ENCODE measurements around the gene SYNGR4. TPM values are rescaled to one million over a fixed set of nuclear protein-coding genes. Genes with fewer than 3 reads are reported as not detected.

Gene SYNGR4
- total and polyA plus RNA-seq, 5 donors from 2014 or later = not detected

GRCh38 chr19:48333467-48334384 is 30.4 kb upstream of the SYNGR4 start:
- peak overlapping the region; percentile 97 to 99 (median 98) for H3K27ac Mint-ChIP-seq
- H3K36me3 Mint-ChIP-seq = peaks cover 19% of the 10 kb centered on the region
- Histone ChIP-seq H3K27me3 (ENCODE audit: control insufficient read depth, insufficient read depth, low read length) (no peaks in the 10 kb centered on the region), H3K27ac (ENCODE audit: insufficient read depth, low read length, poor library complexity, severe bottlenecking) (peak overlapping the region; percentile 98), H3K36me3 (ENCODE audit: control insufficient read depth, insufficient read depth, low read length) (peaks cover 10% of the 10 kb centered on the region), H3K4me3 (ENCODE audit: low read depth, low read length) (peak overlapping the region; percentile 84), H3K4me1 (ENCODE audit: control insufficient read depth, insufficient read depth, low read length, poor library complexity, severe bottlenecking) (peaks cover 53% of the 10 kb centered on the region), H3K9me3 (ENCODE audit: control insufficient read depth in 2 of 2, low read length in 2 of 2) (no peaks in the 10 kb centered on the region)
- H3K27me3 Mint-ChIP-seq = no peaks in the 10 kb centered on the region
- DNase-seq = peak; percentile 88 to 97 (median 93)
- H3K4me1 Mint-ChIP-seq = peaks cover 9 to 50% (median 30%) of the 10 kb centered on the region in 4 donors
- no peaks in the 10 kb centered on the region for H3K9me3 Mint-ChIP-seq
- H3K4me3 Mint-ChIP-seq = peak overlapping the region; percentile 94 to 97 (median 94)
- ATAC-seq (ENCODE audit: low read depth in 2 of 2) = peak; percentile 62 to 68

GRCh38 chr19:48338253-48338755 is 25.9 kb upstream of the SYNGR4 start:
- no peaks in the 10 kb centered on the region for H3K27me3 ChIP-seq (ENCODE audit: control insufficient read depth, insufficient read depth, low read length)
- Mint-ChIP-seq H3K27me3 (no peaks in the 10 kb centered on the region), H3K4me3 (no peak overlapping the region), H3K36me3 (peaks cover 9% of the 10 kb centered on the region), H3K9me3 (no peaks in the 10 kb centered on the region), H3K4me1 (peaks cover 0 to 11% (median 6%) of the 10 kb centered on the region in 4 donors), H3K27ac (no peak overlapping the region)
- ATAC-seq (ENCODE audit: low read depth in 2 of 2) = no peak
- H3K36me3 ChIP-seq (ENCODE audit: control insufficient read depth, insufficient read depth, low read length) = peaks cover 2% of the 10 kb centered on the region
- peaks cover 11% of the 10 kb centered on the region for H3K4me1 ChIP-seq (ENCODE audit: control insufficient read depth, insufficient read depth, low read length, poor library complexity, severe bottlenecking)
- no peak overlapping the region for H3K27ac ChIP-seq (ENCODE audit: insufficient read depth, low read length, poor library complexity, severe bottlenecking)
- no peaks in the 10 kb centered on the region for H3K9me3 ChIP-seq (ENCODE audit: control insufficient read depth in 2 of 2, low read length in 2 of 2)
- H3K4me3 ChIP-seq (ENCODE audit: low read depth, low read length) = no peak overlapping the region
- no peak for DNase-seq

- peak overlapping the region in 1 of 3 donors; percentile 38 for H3K27ac Mint-ChIP-seq
- H3K27me3 ChIP-seq (ENCODE audit: control insufficient read depth, insufficient read depth, low read length) = no peaks in the 10 kb centered on the region
Measured at GRCh38 chr19:48338802-48339503, 25.2 kb upstream of the SYNGR4 start.

GRCh38 chr19:48340995-48341394 is 23.2 kb upstream of the SYNGR4 start:
- H3K36me3 ChIP-seq (ENCODE audit: control insufficient read depth, insufficient read depth, low read length) = peaks cover 2% of the 10 kb centered on the region
- H3K4me1 Mint-ChIP-seq = peaks cover 0 to 2% (median 0%) of the 10 kb centered on the region in 4 donors
- H3K27me3 Mint-ChIP-seq = no peaks in the 10 kb centered on the region
- no peaks in the 10 kb centered on the region for H3K4me1 ChIP-seq (ENCODE audit: control insufficient read depth, insufficient read depth, low read length, poor library complexity, severe bottlenecking)
- no peak overlapping the region for H3K27ac ChIP-seq (ENCODE audit: insufficient read depth, low read length, poor library complexity, severe bottlenecking)
- no peaks in the 10 kb centered on the region for H3K9me3 Mint-ChIP-seq
- no peak for DNase-seq
- no peak overlapping the region for H3K4me3 ChIP-seq (ENCODE audit: low read depth, low read length)
- no peak for ATAC-seq (ENCODE audit: low read depth in 2 of 2)
- no peaks in the 10 kb centered on the region for H3K27me3 ChIP-seq (ENCODE audit: control insufficient read depth, insufficient read depth, low read length)
- H3K9me3 ChIP-seq (ENCODE audit: control insufficient read depth in 2 of 2, low read length in 2 of 2) = no peaks in the 10 kb centered on the region
- no peak overlapping the region for H3K4me3 Mint-ChIP-seq
- no peak overlapping the region for H3K27ac Mint-ChIP-seq
- H3K36me3 Mint-ChIP-seq = peaks cover 9% of the 10 kb centered on the region

More at GRCh38 chr19:48338802-48339503, 25.2 kb upstream of the SYNGR4 start:
- Mint-ChIP-seq H3K27me3 (no peaks in the 10 kb centered on the region), H3K9me3 (no peaks in the 10 kb centered on the region), H3K36me3 (peaks cover 9% of the 10 kb centered on the region), H3K4me1 (peaks cover 0 to 10% (median 6%) of the 10 kb centered on the region in 4 donors), H3K4me3 (no peak overlapping the region)
- no peak for ATAC-seq (ENCODE audit: low read depth in 2 of 2)
- H3K9me3 ChIP-seq (ENCODE audit: control insufficient read depth in 2 of 2, low read length in 2 of 2) = no peaks in the 10 kb centered on the region
- no peak overlapping the region for H3K4me3 ChIP-seq (ENCODE audit: low read depth, low read length)
- H3K36me3 ChIP-seq (ENCODE audit: control insufficient read depth, insufficient read depth, low read length) = peaks cover 2% of the 10 kb centered on the region
- H3K4me1 ChIP-seq (ENCODE audit: control insufficient read depth, insufficient read depth, low read length, poor library complexity, severe bottlenecking) = peaks cover 6% of the 10 kb centered on the region
- no peak overlapping the region for H3K27ac ChIP-seq (ENCODE audit: insufficient read depth, low read length, poor library complexity, severe bottlenecking)
- DNase-seq = no peak

GRCh38 chr19:48341515-48342413 is 22.4 kb upstream of the SYNGR4 start:
- Histone ChIP-seq H3K4me3 (ENCODE audit: low read depth, low read length) (no peak overlapping the region), H3K27ac (ENCODE audit: insufficient read depth, low read length, poor library complexity, severe bottlenecking) (no peak overlapping the region), H3K36me3 (ENCODE audit: control insufficient read depth, insufficient read depth, low read length) (peaks cover 2% of the 10 kb centered on the region), H3K27me3 (ENCODE audit: control insufficient read depth, insufficient read depth, low read length) (no peaks in the 10 kb centered on the region), H3K4me1 (ENCODE audit: control insufficient read depth, insufficient read depth, low read length, poor library complexity, severe bottlenecking) (no peaks in the 10 kb centered on the region), H3K9me3 (ENCODE audit: control insufficient read depth in 2 of 2, low read length in 2 of 2) (no peaks in the 10 kb centered on the region)
- Mint-ChIP-seq H3K4me3 (no peak overlapping the region), H3K4me1 (peaks cover 0 to 2% (median under 1%) of the 10 kb centered on the region in 4 donors), H3K27me3 (no peaks in the 10 kb centered on the region), H3K9me3 (no peaks in the 10 kb centered on the region), H3K36me3 (peaks cover 9% of the 10 kb centered on the region), H3K27ac (no peak overlapping the region)
- DNase-seq (no peak), ATAC-seq (ENCODE audit: low read depth in 2 of 2) (no peak)

GRCh38 chr19:48342414-48342738 is 21.8 kb upstream of the SYNGR4 start:
- Histone ChIP-seq H3K27me3 (ENCODE audit: control insufficient read depth, insufficient read depth, low read length) (no peaks in the 10 kb centered on the region), H3K27ac (ENCODE audit: insufficient read depth, low read length, poor library complexity, severe bottlenecking) (no peak overlapping the region), H3K9me3 (ENCODE audit: control insufficient read depth in 2 of 2, low read length in 2 of 2) (no peaks in the 10 kb centered on the region), H3K36me3 (ENCODE audit: control insufficient read depth, insufficient read depth, low read length) (peaks cover 2% of the 10 kb centered on the region), H3K4me1 (ENCODE audit: control insufficient read depth, insufficient read depth, low read length, poor library complexity, severe bottlenecking) (no peaks in the 10 kb centered on the region), H3K4me3 (ENCODE audit: low read depth, low read length) (no peak overlapping the region)
- DNase-seq = no peak
- Mint-ChIP-seq H3K4me1 (peaks cover 0 to 5% (median under 1%) of the 10 kb centered on the region in 4 donors), H3K36me3 (peaks cover 9% of the 10 kb centered on the region), H3K4me3 (no peak overlapping the region), H3K27ac (no peak overlapping the region), H3K9me3 (no peaks in the 10 kb centered on the region), H3K27me3 (no peaks in the 10 kb centered on the region)
- no peak for ATAC-seq (ENCODE audit: low read depth in 2 of 2)

- H3K36me3 Mint-ChIP-seq = peaks cover 9% of the 10 kb centered on the region
- DNase-seq (no peak), ATAC-seq (ENCODE audit: low read depth in 2 of 2) (no peak)
- Histone ChIP-seq H3K27me3 (ENCODE audit: control insufficient read depth, insufficient read depth, low read length) (no peaks in the 10 kb centered on the region), H3K9me3 (ENCODE audit: control insufficient read depth in 2 of 2, low read length in 2 of 2) (no peaks in the 10 kb centered on the region), H3K4me3 (ENCODE audit: low read depth, low read length) (no peak overlapping the region), H3K27ac (ENCODE audit: insufficient read depth, low read length, poor library complexity, severe bottlenecking) (no peak overlapping the region), H3K36me3 (ENCODE audit: control insufficient read depth, insufficient read depth, low read length) (peaks cover 2% of the 10 kb centered on the region), H3K4me1 (ENCODE audit: control insufficient read depth, insufficient read depth, low read length, poor library complexity, severe bottlenecking) (no peaks in the 10 kb centered on the region)
- H3K4me3 Mint-ChIP-seq = no peak overlapping the region
- H3K27me3 Mint-ChIP-seq = no peaks in the 10 kb centered on the region
- H3K9me3 Mint-ChIP-seq = no peaks in the 10 kb centered on the region
- peaks cover 0 to 5% (median under 1%) of the 10 kb centered on the region in 4 donors for H3K4me1 Mint-ChIP-seq
- no peak overlapping the region for H3K27ac Mint-ChIP-seq
Measured at GRCh38 chr19:48342841-48343540, 21.2 kb upstream of the SYNGR4 start.

All from CD4-positive, CD25-positive, alpha-beta regulatory T cell (primary cell).